GM19328 (cell line): ENCODE results near the gene WDR81.

Experiments
- ATAC-seq: cut with Tn5 transposase; IDR thresholded peaks from one replicate; pipeline ENCODE4 v1.9.1; 2021; ENCODE audit warnings: mild to moderate bottlenecking, moderate library complexity; ENCODE audit not compliant: unreplicated experiment

WDR81 gene

GRCh38 chr17:1776857-1777256 lies 52.4 kb downstream of the WDR81 start:
- ATAC-seq: no peak

GRCh38 chr17:1779571-1780131 lies 55.1 kb downstream of the WDR81 start:
- ATAC-seq: no peak

- ATAC-seq: no peak
Observed at GRCh38 chr17:1782171-1782567, 57.7 kb downstream of the WDR81 start.

DNA sequence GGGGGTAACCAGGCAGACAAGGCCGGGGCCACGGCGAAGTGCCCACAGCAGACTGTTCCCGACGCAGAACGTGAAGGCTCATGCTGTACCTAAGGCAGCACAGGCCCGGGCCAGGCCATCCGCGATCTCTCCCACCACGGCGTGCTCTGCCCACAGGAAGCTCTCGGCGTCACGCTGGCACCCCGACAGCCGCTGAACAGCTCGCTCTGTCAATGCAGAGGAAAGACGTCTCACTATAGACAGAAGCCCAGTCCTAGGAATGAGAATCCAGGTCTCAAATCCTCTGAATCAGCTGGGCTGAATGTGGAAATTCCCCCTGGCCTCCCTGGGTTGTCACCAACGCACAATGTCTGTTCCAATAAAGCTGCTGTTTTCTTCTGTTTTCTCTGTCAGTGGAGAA lies 58.8 kb downstream of the WDR81 start:
- ATAC-seq: no peak

GRCh38 chr17:1783834-1784611 lies 59.5 kb downstream of the WDR81 start:
- no peak for ATAC-seq

- ATAC-seq: no peak
Observed at GRCh38 chr17:1785930-1786329, 61.4 kb downstream of the WDR81 start.

- ATAC-seq: no peak
Observed at GRCh38 chr17:1786708-1787107, 62.2 kb downstream of the WDR81 start.

- no peak for ATAC-seq
Observed at GRCh38 chr17:1787301-1787902, 62.9 kb downstream of the WDR81 start.
